Mesendoderm (in vitro differentiated cells): ENCODE data around the gene DGKI.

ENCODE experiments used
- DNase-seq: peaks from one replicate; pipeline ENCODE4 v3.0.0; 2013
- H2AK5ac ChIP-seq: 2 replicates; pipeline ENCODE4 v1.6.1; 2013; ENCODE audit warnings: low read length, inconsistent platforms
- H2BK120ac ChIP-seq: 2 replicates; pipeline ENCODE4 v1.6.1; 2013; ENCODE audit warnings: low read depth, mild to moderate bottlenecking, low read length, moderate library complexity, mixed read lengths
- H2BK15ac ChIP-seq: replicated peaks from 2 replicates; pipeline ENCODE4 v1.6.1; 2013; ENCODE audit warnings: low read depth, mild to moderate bottlenecking, moderate library complexity
- H2BK5ac ChIP-seq: 2 replicates; pipeline ENCODE4 v1.6.1; 2013; ENCODE audit warnings: low read length, inconsistent platforms
- H3K18ac ChIP-seq: 2 replicates; pipeline ENCODE4 v1.6.1; 2013; ENCODE audit warnings: mild to moderate bottlenecking, low read length, mixed read lengths
- H3K23ac ChIP-seq: one replicate; pipeline ENCODE4 v1.6.1; 2013; ENCODE audit warnings: low read length
- H3K27ac ChIP-seq: 2 replicates; pipeline ENCODE4 v1.5.1; 2013; ENCODE audit warnings: low read depth, mild to moderate bottlenecking, inconsistent platforms, low read length, moderate library complexity
- H3K27me3 ChIP-seq: 2 replicates; pipeline ENCODE4 v1.6.1; 2013; ENCODE audit warnings: low read length, control low read depth, mild to moderate bottlenecking, inconsistent platforms; ENCODE audit not compliant: insufficient read depth, poor library complexity
- H3K36me3 ChIP-seq: 2 replicates; pipeline ENCODE4 v1.6.1; 2013; ENCODE audit warnings: low read length, inconsistent platforms; ENCODE audit not compliant: control insufficient read depth, insufficient read depth
- H3K4ac ChIP-seq: one replicate; pipeline ENCODE4 v1.6.1; 2013; ENCODE audit warnings: low read depth, mild to moderate bottlenecking, low read length, moderate library complexity
- H3K4me1 ChIP-seq: 2 replicates; pipeline ENCODE4 v1.6.1; 2013; ENCODE audit warnings: low read depth, low read length, inconsistent platforms; ENCODE audit not compliant: control insufficient read depth
- H3K4me2 ChIP-seq: 2 replicates; pipeline ENCODE4 v1.6.1; 2013; ENCODE audit warnings: low read length
- H3K4me3 ChIP-seq: 2 replicates; pipeline ENCODE4 v1.5.1; 2013; ENCODE audit warnings: mild to moderate bottlenecking, low read length
- H3K56ac ChIP-seq: one replicate; pipeline ENCODE4 v1.6.1; 2013; ENCODE audit warnings: low read length
- H3K79me1 ChIP-seq: 2 replicates; pipeline ENCODE4 v1.6.1; 2013; ENCODE audit warnings: low read length, inconsistent platforms
- H3K79me2 ChIP-seq: 2 replicates; pipeline ENCODE4 v1.6.1; 2013; ENCODE audit warnings: mild to moderate bottlenecking, low read length; ENCODE audit not compliant: control insufficient read depth, insufficient read depth
- H3K9ac ChIP-seq: 2 replicates; pipeline ENCODE4 v1.6.1; 2013; ENCODE audit warnings: low read length, inconsistent platforms
- H4K5ac ChIP-seq: one replicate; pipeline ENCODE4 v1.6.1; 2013; ENCODE audit warnings: low read length
- H4K8ac ChIP-seq: one replicate; pipeline ENCODE4 v1.6.1; 2013; ENCODE audit warnings: low read depth, mild to moderate bottlenecking, control low read depth, low read length, moderate library complexity
- WGBS: extraction: QIAGEN DNeasy Blood & Tissue Kit; methylation state at CpG from one replicate; pipeline ENCODE4 v1.1.7; 2013; ENCODE audit warnings: low lambda C conversion rate, missing lambda C conversion rate; ENCODE audit not compliant: insufficient coverage; ENCODE audit errors: extremely low coverage; 5-methylcytosine and 5-hydroxymethylcytosine counted together

The DGKI gene

GRCh38 chr7:137870078-137870477, 23.3 kb upstream of the DGKI start:
- Histone ChIP-seq H3K27me3 (no peaks in the 10 kb centered on the region), H3K56ac (no peak overlapping the region), H3K23ac (no peak overlapping the region), H3K4me2 (no peak overlapping the region), H2AK5ac (no peak overlapping the region), H3K9ac (no peak overlapping the region), H3K79me2 (no peaks in the 10 kb centered on the region), H4K5ac (no peak overlapping the region), H2BK5ac (no peak overlapping the region), H4K8ac (no peak overlapping the region), H3K4ac (no peak overlapping the region), H2BK15ac (no peak overlapping the region), H3K79me1 (no peaks in the 10 kb centered on the region), H3K18ac (no peak overlapping the region), H3K4me3 (no peak overlapping the region), H2BK120ac (no peak overlapping the region), H3K36me3 (peaks cover 5% of the 10 kb centered on the region), H3K27ac (no peak overlapping the region), H3K4me1 (no peaks in the 10 kb centered on the region)
- no CpG with 5 or more reads among the region's 1 CpG for WGBS
- no peak for DNase-seq

GRCh38 chr7:137869260-137869659, 22.5 kb upstream of the DGKI start:
- Histone ChIP-seq H4K8ac (no peak overlapping the region), H3K27me3 (no peaks in the 10 kb centered on the region), H3K79me2 (no peaks in the 10 kb centered on the region), H3K4me1 (no peaks in the 10 kb centered on the region), H3K56ac (no peak overlapping the region), H3K9ac (no peak overlapping the region), H3K4me2 (no peak overlapping the region), H2BK15ac (no peak overlapping the region), H3K27ac (no peak overlapping the region), H3K4me3 (no peak overlapping the region), H4K5ac (no peak overlapping the region), H2BK5ac (no peak overlapping the region), H3K79me1 (no peaks in the 10 kb centered on the region), H3K36me3 (peaks cover 5% of the 10 kb centered on the region), H2AK5ac (no peak overlapping the region), H3K18ac (no peak overlapping the region), H3K23ac (no peak overlapping the region), H3K4ac (no peak overlapping the region), H2BK120ac (no peak overlapping the region)
- no peak for DNase-seq
- WGBS: no CpG with 5 or more reads among the region's 3 CpGs

GRCh38 chr7:137867289-137867688, 20.5 kb upstream of the DGKI start:
- Histone ChIP-seq H3K4me2 (no peak overlapping the region), H4K5ac (no peak overlapping the region), H3K4me3 (no peak overlapping the region), H3K79me1 (no peaks in the 10 kb centered on the region), H3K27me3 (no peaks in the 10 kb centered on the region), H3K36me3 (peaks cover 5% of the 10 kb centered on the region), H2AK5ac (no peak overlapping the region), H3K9ac (no peak overlapping the region), H4K8ac (no peak overlapping the region), H3K4ac (no peak overlapping the region), H2BK5ac (no peak overlapping the region), H3K23ac (no peak overlapping the region), H3K27ac (no peak overlapping the region), H2BK15ac (no peak overlapping the region), H3K56ac (no peak overlapping the region), H3K79me2 (no peaks in the 10 kb centered on the region), H3K4me1 (no peaks in the 10 kb centered on the region), H2BK120ac (no peak overlapping the region), H3K18ac (no peak overlapping the region)
- no peak for DNase-seq
- WGBS: no CpG with 5 or more reads among the region's 3 CpGs

GRCh38 chr7:137865764-137866163, 19.0 kb upstream of the DGKI start:
- Histone ChIP-seq H3K27me3 (no peaks in the 10 kb centered on the region), H3K79me2 (no peaks in the 10 kb centered on the region), H3K18ac (no peak overlapping the region), H3K23ac (no peak overlapping the region), H3K9ac (no peak overlapping the region), H4K5ac (no peak overlapping the region), H2BK5ac (no peak overlapping the region), H2BK120ac (no peak overlapping the region), H3K4me2 (no peak overlapping the region), H3K36me3 (peaks cover 3% of the 10 kb centered on the region), H3K79me1 (no peaks in the 10 kb centered on the region), H3K4me1 (no peaks in the 10 kb centered on the region), H3K56ac (no peak overlapping the region), H2AK5ac (no peak overlapping the region), H3K27ac (no peak overlapping the region), H2BK15ac (no peak overlapping the region), H3K4ac (no peak overlapping the region), H4K8ac (no peak overlapping the region), H3K4me3 (no peak overlapping the region)
- no CpG with 5 or more reads among the region's 1 CpG for WGBS
- no peak for DNase-seq

- no peaks in the 10 kb centered on the region for H3K4me1 ChIP-seq
- no peak overlapping the region for H2BK5ac ChIP-seq
- no peak overlapping the region for H2BK120ac ChIP-seq
- no peaks in the 10 kb centered on the region for H3K27me3 ChIP-seq
- H3K79me1 ChIP-seq: no peaks in the 10 kb centered on the region
- H4K5ac ChIP-seq: no peak overlapping the region
- no peak overlapping the region for H3K27ac ChIP-seq
- no peak overlapping the region for H4K8ac ChIP-seq
- no peak overlapping the region for H3K4ac ChIP-seq
- no peak overlapping the region for H2AK5ac ChIP-seq
- H2BK15ac ChIP-seq: no peak overlapping the region
- no peak overlapping the region for H3K4me3 ChIP-seq
- no peak overlapping the region for H3K9ac ChIP-seq
- H3K56ac ChIP-seq: no peak overlapping the region
- H3K23ac ChIP-seq: no peak overlapping the region
- no peak for DNase-seq
- H3K79me2 ChIP-seq: no peaks in the 10 kb centered on the region
- no peak overlapping the region for H3K18ac ChIP-seq
- peaks cover 3% of the 10 kb centered on the region for H3K36me3 ChIP-seq
- H3K4me2 ChIP-seq: no peak overlapping the region
- no CpG with 5 or more reads among the region's 2 CpGs for WGBS
These were observed 16.2 kb upstream of the DGKI start for GRCh38 chr7:137862964-137863363.

- Histone ChIP-seq H4K8ac (no peak overlapping the region), H2BK120ac (no peak overlapping the region), H3K27me3 (no peaks in the 10 kb centered on the region), H3K4me2 (no peak overlapping the region), H3K4me3 (no peak overlapping the region), H2BK15ac (no peak overlapping the region), H3K36me3 (peaks cover 2% of the 10 kb centered on the region), H3K18ac (no peak overlapping the region), H2AK5ac (no peak overlapping the region), H3K27ac (no peak overlapping the region), H3K79me1 (no peaks in the 10 kb centered on the region), H3K9ac (no peak overlapping the region), H3K4me1 (no peaks in the 10 kb centered on the region), H3K79me2 (no peaks in the 10 kb centered on the region), H3K56ac (no peak overlapping the region), H2BK5ac (no peak overlapping the region), H3K23ac (no peak overlapping the region), H4K5ac (no peak overlapping the region), H3K4ac (no peak overlapping the region)
- no CpG with 5 or more reads among the region's 4 CpGs for WGBS
- DNase-seq: no peak
These were observed 15.6 kb upstream of the DGKI start for GRCh38 chr7:137862358-137862757.
